C1 segment of cervical spinal cord (tissue), 14 donors: ENCODE measurements around the gene FAAP100.
"Not testable (repeated sequence)": the region's sequence is repeated elsewhere in the genome, so short reads cannot be mapped to it uniquely, and the experiment has no call there.

Experiments used
- DNase-seq, 14 donors: peaks; one replicate each; lab custom pipeline; 2025; lab: John Stamatoyannopoulos, UW

The FAAP100 gene

DNA sequence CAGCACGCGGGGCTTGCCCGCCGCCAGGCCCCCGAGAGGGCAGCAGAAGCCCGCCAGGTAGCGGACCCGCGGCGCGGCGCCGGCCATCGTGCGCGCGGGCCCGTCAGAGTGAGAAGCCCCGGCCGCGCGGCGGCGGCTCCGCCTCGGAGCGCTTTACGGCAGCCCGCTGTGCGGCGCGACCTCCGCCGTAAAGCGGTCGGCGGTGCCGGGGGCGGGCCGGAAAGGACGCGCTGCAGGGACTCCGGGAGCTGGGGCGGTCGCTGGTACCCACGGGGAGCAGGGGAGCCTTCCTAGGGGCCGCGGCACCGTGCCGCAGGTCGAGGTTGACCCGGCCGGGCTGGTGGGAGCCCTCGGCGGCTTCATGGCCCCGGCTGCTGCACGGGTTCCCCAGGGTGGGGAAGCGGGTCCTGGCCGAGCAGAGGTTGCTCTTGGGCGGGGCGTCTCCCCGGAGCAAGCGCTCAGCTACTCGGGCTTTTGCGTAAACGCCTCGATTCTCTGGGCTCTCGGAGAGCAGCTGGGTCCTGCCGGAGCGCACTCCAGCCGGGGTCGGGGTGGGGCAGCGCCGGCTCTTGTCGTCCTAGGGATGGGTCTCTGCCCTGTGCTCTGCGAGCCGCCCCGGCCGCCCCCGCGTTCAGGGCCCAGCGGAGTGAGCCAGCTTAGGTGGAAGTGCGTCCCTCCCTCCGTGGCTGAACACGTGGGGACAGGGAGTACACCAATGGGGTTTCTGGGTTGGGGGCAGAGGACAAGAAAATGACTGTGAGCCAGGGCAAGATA lies at the start of gene FAAP100:
TSS of gene FAAP100 (minus strand) at position 110 of the 774 bp plus-strand sequence. CDS start at position 87, 23 bp downstream.
- DNase-seq: peak in 13 of 14 donors; percentile 50 to 88 (median 75)

DNA sequence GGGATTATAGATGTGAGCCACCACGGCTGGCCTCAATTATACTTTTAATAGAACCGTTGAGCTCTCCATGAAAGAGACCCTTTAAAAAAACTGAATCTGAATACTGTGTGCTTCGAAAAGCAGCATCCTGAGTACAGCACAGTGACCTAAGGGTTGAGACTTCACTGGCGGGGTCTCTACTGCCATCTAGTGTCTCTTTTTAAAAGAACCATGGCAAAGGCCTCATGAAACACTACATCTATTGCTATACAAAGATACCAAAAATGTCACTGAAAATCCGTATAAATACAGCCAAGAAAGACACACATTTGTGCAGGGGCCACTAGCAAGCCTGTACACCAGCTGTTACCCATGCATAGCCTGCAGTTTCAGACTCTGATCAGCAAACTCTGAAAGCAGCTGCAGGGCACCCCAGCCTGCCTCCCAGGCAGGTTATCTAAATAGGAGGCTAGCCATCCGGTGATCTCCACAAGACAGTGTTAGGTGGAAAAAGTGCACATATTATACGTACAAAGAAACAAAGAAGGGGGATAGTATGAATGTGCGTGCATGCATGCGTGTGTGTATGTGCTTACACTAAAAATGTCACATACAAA lies 49.5 kb upstream of the FAAP100 start:
- DNase-seq: peak in 3 of 14 donors; percentile 7 to 26 (median 25)

DNA sequence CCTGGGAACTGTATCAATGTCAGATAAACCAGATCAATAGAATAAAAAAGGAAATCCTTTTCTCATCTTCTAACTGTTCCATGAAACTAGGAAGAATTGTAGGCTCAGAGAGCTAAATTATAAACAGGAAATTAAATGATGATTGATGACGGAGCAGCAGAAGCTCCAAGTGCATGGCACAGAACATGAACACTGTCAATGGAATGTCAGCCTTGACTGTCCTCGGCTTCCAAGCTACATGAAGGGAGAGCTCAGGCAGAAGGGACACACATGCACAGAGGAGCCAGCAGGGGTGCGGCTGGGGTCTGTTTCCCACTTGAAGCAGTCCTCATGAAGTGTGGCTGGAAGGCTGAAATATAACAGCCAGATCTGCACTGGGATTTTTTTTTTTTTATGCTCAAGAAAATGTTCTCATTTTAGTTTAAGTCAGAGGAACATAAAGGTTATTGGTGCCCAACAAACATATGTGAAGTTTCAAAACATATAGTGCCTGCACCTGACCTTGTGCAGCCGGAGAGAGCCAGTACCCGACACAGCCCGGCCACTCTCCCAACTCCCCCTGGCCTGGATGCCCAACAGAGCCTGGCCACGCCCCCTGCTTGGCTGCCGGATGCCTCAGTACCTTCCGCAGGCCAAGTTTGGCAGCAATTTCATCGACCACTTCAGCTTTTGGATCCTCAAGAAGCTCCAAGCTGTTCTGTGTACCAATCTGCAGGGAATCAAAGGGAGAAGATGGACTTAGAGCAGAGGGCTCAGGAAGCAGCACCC lies 47.8 kb upstream of the FAAP100 start:
- no peak for DNase-seq

DNA sequence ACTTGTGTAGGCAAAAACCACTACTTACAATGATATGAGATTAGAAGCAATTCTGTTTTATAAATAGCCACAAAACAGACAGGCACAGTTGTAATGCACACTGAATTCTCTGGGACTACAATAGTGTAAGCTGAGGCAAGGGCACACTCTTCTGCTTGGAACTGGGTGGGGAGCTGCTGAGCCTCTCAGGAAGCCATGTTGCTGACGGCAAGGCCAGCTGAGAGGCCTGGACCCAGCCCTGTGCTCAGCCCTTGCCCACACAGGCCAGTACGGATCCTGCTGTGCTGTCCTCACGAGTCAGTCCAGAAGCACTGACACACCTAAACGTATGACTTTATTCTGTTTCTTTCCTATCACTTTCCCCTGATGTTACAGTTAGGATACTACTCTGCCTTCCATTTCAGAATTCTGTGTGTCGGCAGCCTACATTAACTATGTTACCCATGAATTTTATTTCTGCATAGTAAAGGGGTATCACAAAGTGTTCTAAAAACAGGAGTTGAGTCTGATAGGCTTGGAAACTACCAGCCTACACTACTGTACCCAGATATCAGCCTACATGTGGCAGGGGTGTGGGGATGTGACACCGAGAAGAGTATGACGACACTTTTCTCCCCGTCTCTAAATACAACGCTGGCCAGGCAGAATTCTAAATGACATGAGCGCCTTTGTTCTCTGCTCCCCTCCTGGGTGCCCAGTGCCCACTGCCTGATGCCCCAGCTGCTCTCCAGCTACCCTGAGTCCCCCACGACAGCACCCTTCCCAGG lies 41.1 kb upstream of the FAAP100 start:
- DNase-seq: no peak

- DNase-seq: no peak
Observed at GRCh38 chr17:81591971-81592370, 39.8 kb upstream of the FAAP100 start.

DNA sequence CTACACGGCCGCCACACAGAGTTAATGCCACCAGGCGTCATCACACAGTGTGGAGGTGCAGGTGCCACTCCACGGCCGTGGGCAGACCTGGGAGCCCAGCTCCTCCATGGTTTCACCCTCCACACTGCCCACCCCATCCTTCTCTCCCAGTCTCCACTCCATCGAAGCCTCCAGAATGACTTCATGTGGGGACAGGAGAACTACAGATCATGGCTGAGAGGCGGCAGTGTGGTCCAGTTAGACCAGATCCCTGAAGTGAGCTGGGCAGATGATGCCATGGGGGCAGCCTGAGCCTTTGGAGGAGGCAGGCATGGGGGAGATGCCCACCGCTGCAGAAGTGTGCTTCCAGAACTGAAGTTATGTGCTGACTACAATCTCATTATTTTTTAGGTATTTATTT lies 38.0 kb upstream of the FAAP100 start:
- no peak for DNase-seq

DNA sequence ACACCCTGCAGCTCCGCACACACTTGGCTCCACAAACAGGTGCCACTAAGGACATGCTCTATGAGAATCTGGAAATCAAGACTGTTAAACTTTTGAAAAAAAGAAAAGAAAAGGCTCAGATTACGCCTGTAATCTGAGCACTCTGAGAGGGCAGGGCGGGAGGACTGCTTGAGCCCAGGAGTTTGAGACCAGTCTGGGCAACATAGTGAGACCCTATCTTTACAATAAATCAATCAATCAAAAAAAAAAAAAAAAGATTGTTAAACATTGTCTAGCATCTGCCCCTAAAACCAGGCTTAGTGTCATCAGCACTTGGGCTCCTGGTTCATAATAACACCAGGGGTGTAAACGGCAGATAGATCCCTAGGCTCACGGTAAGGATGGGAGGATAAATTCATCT lies 37.5 kb upstream of the FAAP100 start:
- DNase-seq: no peak

DNA sequence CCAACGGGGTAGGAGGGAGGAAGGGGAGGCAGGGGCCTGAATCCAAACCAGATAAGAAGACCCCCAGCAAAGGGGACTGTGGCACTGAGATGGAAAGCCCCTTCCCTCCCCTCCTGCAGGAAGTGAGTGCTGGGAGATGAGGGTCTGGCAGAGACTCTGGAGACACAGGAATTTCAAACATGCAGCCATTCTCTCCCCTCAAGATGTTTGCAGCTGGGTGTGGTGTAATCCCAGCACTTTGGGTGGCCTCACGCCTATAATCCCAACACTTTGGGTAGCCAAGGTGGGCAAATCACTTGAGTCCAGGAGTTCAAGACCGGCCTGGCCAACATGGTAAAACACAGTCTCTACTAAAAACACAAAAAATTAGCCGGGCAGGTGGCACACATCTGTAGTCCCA lies 33.9 kb upstream of the FAAP100 start:
- no peak for DNase-seq

- not testable (repeated sequence) for DNase-seq
Observed at GRCh38 chr17:81584771-81585170, 32.6 kb upstream of the FAAP100 start.

GRCh38 chr17:81583589-81584342 lies 31.6 kb upstream of the FAAP100 start:
- DNase-seq: no peak

- DNase-seq: no peak
Observed at GRCh38 chr17:81582749-81583148, 30.6 kb upstream of the FAAP100 start.

DNA sequence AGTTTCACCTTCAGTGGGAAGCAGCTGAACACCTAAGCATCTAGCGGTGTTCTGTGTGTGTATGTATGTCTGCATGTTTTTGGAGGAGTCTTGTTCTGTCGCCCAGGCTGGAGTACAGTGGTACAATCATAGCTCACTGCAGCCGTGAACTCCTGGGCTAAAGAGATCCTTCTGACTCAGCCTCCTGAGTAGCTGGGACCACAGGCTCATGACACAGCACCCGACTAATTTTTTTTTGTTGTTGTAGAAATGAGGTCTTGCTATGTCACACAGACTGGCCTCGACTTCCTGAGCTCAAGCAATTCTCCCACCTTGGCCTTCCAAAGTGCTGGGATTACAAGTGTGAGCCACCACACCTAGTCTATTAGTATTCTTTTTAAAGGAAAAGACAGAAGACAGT lies 30.2 kb upstream of the FAAP100 start:
- DNase-seq: no peak

DNA sequence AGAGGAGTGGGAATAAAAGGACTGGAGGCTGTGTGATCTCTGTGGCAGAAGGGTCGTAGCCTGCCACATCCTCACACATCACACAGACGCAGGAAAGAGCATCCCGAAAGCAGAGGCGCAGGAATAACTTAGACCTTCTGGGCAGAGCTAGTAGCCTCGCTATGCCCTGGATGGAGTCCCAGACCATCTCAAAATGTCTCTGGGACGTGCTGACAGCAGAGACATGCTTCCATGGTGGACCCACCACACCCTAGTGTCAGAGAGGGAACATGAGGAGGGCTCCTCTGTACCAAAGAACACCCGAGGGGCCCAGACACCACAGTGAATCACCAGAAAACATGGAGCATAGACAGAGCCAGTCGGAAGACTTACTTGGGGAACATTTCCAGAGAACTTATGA lies 29.6 kb upstream of the FAAP100 start:
- DNase-seq: no peak

DNA sequence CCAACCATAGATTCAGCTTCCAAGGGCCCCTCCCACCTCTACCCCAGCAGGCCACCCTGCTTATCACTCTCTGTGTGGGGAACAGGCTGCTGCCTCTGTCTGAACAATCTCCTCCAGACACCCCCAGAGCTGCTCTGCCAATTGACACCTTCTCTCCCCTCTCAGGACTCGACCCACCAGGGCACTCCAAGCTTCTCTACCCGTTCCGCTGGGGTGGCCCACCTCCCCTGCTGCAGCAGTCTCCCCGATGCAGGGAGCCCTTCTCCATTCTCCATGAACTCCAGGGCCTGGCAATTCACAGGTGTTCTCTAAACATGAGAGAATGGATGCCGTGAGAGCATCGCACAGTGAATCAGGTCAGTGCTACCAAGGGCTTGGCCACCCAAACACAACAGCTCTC lies 28.3 kb upstream of the FAAP100 start:
- no peak for DNase-seq

DNA sequence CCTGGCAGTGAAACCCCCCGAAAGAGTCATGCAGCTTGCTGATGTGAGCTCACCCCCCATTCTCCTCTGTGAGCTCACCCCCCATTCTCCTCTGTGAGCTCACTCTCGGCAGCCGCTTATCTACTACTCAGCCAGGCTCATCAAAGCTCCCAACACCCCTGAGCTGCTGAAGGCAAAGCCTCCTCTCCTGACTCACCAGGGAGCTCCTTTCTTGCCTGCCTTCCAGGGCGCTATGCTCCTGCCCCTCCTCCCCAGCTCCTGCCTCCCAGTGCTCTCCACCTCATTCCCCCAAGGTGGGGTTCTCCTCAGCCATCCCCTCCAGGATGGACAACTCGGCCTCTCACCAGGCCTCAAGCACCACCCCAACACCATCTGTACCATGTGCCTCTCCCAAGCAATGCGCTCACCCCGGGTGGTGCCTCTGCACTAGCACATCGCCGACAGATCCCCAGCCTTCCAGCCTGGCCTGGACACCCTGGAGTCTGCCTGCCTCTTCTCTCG lies 27.7 kb upstream of the FAAP100 start:
- DNase-seq: no peak

DNA sequence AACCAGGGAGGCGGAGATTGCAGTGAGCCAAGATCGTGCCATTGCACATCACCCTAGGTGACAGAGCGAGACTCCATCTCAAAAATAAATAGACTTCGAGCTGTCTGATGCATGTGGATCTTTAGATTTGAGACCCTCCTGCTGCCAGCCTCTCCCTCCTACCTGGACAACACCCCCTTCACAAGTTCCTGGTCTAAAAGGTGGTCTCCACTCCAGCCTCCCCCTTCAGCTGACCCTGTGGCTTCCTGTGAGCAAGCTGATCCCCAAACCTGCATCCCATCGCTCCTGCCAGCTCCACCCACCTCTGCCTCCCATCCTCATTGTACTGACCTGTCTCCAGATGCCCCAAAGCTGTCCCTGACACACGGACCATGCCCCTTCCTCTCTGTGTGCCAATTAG lies 27.1 kb upstream of the FAAP100 start:
- DNase-seq: no peak

GRCh38 chr17:81578561-81579225 lies 26.5 kb upstream of the FAAP100 start:
- DNase-seq: no peak

DNA sequence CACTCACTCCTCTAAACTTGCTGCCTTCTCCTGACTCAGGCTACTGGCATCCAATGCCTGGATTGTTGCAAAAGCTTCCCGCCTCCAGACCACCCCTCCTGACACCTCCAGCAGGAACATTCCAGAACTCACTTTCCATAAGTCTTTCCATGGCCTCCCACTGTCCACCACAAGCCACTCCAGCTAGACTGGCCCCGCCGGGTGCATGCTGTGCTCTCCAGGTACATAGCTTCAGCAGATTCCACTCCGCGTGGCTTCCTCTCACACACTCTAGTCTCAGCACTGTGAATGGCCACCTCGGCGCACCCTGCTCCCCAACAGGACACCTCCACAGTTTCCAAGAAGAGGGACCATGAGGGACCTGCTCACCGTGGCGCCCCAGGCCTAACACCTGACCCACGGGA lies 25.9 kb upstream of the FAAP100 start:
- no peak for DNase-seq

- DNase-seq: no peak
Observed at GRCh38 chr17:81577278-81578000, 25.3 kb upstream of the FAAP100 start.
